ENCODE results near the gene GPD2.

The GPD2 gene

GRCh38 chr2:156436497-156437085 is 412 bp downstream of the GPD2 start:
- peak; percentile 28 for DNase-seq (ENCODE audit: low spot score)

GRCh38 chr2:156437272-156437930 is 1.2 kb downstream of the GPD2 start:
- DNase-seq (ENCODE audit: low spot score), result peak; percentile 34

- no peak for DNase-seq (ENCODE audit: low spot score)
These were observed 1.8 kb downstream of the GPD2 start for GRCh38 chr2:156437931-156438410.

- no peak for DNase-seq (ENCODE audit: low spot score)
These were observed 6.9 kb downstream of the GPD2 start for GRCh38 chr2:156443089-156443488.

- DNase-seq (ENCODE audit: low spot score), result no peak
These were observed 9.4 kb downstream of the GPD2 start for GRCh38 chr2:156445296-156446220.

- DNase-seq (ENCODE audit: low spot score), result no peak
These were observed 11.6 kb downstream of the GPD2 start for GRCh38 chr2:156447761-156448160.

GRCh38 chr2:156448766-156449165 is 12.6 kb downstream of the GPD2 start:
- DNase-seq (ENCODE audit: low spot score), result no peak

DNA sequence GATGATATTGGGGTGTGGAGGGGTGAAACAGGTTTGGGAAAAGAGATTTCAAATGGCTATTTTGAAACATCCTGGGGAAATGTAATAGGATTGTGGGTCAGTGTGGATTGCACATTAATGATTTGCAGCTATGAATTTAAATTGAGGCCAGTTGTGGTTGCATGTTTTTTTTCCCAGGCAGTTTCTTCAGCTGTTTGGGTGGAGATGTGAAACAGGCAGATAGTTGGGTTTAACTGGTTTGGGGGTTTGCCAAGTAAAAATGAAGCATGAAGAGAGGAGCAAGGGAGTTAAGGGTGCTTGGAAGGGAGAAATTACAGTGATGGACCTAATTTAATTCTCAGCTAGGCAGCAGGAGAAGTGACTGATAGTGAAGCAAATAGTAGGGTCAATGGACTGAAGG is 16.8 kb downstream of the GPD2 start:
- DNase-seq (ENCODE audit: low spot score), result no peak

- no peak for DNase-seq (ENCODE audit: low spot score)
These were observed 19.3 kb downstream of the GPD2 start for GRCh38 chr2:156455361-156455975.

DNA sequence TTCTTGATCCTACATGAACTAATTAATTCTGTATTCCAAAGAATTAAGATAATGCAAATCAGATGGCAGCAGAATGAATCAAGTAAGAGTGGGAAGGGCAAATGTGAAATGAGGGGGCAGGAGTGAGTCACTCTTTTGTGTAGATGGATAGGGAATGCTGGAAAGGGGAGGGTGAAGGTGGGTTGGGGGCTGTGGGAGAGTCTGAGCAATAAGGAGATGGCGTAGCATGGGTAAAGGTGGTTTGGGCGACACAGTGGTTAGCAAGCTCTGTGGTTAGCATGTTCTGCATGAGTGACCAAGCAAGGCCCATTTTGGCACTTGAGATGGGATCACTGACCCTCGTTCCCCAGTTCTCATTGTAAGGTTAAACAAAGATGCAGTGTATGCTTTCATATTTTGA is 20.4 kb downstream of the GPD2 start:
- DNase-seq (ENCODE audit: low spot score), result peak; percentile 59

- no peak for DNase-seq (ENCODE audit: low spot score)
These were observed 21.6 kb downstream of the GPD2 start for GRCh38 chr2:156457523-156458517.

DNA sequence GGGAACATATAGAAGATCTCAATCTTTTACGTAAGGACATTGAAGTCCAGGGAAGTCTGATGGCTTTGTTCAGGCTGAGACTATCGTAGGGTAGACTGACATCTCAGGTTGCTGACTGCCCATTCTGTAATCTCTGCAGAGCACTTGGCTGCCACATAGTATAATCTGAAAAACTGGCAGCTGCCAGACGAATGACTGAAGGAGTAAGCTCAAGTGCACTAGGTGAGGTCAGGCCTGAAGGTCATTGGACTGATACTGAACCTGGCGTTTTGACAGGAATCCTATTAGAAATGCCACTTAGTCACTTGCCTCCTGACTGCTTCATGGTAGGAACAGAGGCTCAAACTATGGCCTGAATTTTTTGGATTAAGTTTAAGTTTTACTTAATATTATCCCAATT is 23.5 kb downstream of the GPD2 start:
- DNase-seq (ENCODE audit: low spot score), result no peak

DNA sequence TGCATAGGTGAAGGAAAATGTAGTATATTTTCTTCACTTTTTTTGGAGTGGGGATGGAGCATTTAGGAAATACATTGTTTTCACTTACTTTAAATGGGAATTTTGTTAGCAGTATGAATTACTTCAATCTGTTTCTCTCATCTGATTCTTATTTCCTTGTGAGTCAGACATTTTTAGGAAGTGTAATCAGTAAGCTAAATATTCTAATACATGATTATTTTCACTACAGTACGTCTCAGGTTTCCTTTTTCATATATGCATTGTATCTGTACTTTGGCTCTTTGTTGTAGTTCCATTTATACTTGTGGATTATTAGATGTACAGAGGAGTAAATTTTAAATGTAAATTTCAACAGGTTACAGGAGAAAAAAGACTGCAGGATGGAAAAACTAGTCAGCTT is 27.9 kb downstream of the GPD2 start:
- no peak for DNase-seq (ENCODE audit: low spot score)

DNA sequence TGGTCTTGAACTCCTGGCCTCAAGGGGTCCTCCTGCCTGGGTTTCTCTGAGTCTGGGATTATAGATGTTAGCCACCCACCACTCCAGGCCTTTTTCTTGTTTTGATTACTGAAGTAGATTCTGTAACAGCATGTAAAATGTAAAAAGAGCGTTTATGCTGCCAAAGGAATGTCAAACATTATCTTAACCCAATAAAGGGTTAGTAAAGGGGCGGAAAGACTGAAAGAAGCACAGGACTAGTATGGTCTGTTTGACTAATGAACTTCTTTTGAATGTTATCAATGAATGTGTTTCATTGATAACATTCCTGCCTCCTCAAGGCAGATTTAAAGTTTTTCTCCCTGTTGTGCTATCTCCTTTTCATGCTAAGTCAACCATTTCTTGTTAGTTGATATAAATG is 29.4 kb downstream of the GPD2 start:
- DNase-seq (ENCODE audit: low spot score), result no peak

GRCh38 chr2:156466739-156467405 is 30.7 kb downstream of the GPD2 start:
- peak; percentile 50 for DNase-seq (ENCODE audit: low spot score)

GRCh38 chr2:156470975-156471583 is 34.9 kb downstream of the GPD2 start:
- DNase-seq (ENCODE audit: low spot score), result no peak

DNA sequence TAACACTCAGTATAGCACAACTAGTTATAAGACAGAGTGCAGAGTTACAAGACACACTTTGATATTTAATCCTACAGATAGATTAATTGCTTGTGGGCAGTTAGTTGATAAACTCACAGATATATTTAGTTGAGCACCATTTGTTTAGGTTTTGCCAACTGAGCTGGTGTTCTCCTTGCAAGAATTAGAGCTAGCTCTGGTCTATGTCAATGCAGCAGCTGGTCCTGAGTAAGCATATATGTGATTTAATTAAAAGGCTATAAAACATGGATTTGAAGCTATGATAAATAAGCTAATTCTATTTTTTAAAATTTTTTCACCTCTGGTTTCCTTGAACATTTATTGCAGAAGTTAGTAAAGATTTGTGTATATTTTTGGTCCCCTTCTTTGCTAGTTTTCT is 35.6 kb downstream of the GPD2 start:
- no peak for DNase-seq (ENCODE audit: low spot score)

DNA sequence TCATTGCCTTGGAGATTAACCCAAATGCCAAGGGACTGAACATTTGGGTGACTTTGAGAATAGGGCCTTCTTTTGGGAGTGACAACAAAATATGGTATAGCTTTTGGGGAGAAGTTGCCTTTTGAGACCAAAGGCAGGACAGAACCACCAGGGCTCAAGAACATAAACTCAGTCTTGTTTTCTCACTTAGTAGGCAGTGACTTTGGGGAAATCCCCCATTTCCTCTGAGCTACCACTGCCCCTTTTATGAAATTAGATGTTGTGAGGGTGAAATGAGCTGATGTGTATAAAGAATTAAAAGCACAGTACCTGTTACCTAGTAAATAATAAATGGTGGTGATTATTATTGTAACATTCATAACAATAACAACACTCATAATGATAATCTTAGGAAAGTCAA is 36.5 kb downstream of the GPD2 start:
- no peak for DNase-seq (ENCODE audit: low spot score)

DNA sequence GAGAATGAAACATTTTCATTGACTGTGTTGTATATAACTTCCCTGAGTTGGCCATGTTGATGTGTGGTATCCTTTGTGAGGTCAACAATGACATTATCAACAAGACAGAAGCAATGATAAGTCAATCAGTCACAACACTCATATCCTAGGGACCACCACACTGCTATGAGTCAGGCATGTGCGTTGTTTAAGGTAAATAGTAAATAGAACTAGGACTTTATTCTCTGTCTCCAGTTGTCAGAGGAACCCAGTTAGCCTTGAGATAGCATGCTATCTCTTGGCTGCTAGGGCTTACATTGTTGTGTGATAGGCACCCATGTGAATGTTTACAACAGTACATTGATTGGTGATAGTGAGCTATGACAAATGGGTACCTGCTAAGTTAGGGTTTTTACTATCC is 37.3 kb downstream of the GPD2 start:
- no peak for DNase-seq (ENCODE audit: low spot score)

DNA sequence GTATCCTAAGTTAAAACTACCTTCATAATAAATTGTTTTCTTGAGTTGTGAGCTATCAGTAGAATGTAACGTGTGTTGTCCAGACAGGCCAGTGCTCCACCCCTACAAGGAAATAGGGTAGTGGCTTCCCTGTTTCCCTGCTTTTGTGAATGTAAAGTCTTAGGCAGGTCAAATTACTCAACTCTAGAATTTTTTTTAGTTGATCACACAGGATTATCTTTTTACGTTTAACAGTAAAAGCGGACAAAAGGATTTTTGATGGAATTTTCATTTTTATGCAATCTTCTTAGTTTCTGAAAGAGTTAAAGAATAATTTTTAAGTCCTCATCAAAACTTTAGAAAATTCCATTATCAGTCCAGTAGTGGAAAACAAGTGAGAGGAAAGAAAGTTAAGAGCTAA is 38.2 kb downstream of the GPD2 start:
- DNase-seq (ENCODE audit: low spot score), result no peak

Data from putamen (tissue), 1 donor.